Esophagus muscularis mucosa (tissue), 4 donors: ENCODE measurements around the gene MLKL.
"Not testable (repeated sequence)": the region's sequence is repeated elsewhere in the genome, so short reads cannot be mapped to it uniquely, and the experiment has no call there.

Experiments used
- EP300 ChIP-seq: sonication (generic); formaldehyde crosslinking; IDR thresholded peaks from one replicate; pipeline ENCODE4 v1.6.1; 2017; ENCODE audit warnings: antibody characterized with exemption
- POLR2A ChIP-seq: fragments of 450-650 bp; IDR thresholded peaks from one replicate; pipeline ENCODE4 v1.6.1; 2017; ENCODE audit warnings: antibody characterized with exemption, moderate library complexity, mild to moderate bottlenecking, low read depth
- POLR2AphosphoS5 ChIP-seq, 2 donors: sonication (generic); formaldehyde crosslinking; IDR thresholded peaks; one replicate each; pipeline ENCODE4 v1.6.1; 2017; ENCODE audit warnings: antibody characterized with exemption in 2 of 2
- TF ChIP-seq, protein P1 (sequence below), 3 experiments: fragments of 200-600 bp in 2 of 3; fragments of 450-650 bp in 1 of 3; sonication (generic) in 2 of 3; IDR thresholded peaks; one replicate each; pipeline ENCODE4 v1.5.1; 2017 to 2019; ENCODE audit warnings: antibody characterized with exemption in 3 of 3, mild to moderate bottlenecking in 2 of 3, moderate library complexity in 1 of 3

DNA sequence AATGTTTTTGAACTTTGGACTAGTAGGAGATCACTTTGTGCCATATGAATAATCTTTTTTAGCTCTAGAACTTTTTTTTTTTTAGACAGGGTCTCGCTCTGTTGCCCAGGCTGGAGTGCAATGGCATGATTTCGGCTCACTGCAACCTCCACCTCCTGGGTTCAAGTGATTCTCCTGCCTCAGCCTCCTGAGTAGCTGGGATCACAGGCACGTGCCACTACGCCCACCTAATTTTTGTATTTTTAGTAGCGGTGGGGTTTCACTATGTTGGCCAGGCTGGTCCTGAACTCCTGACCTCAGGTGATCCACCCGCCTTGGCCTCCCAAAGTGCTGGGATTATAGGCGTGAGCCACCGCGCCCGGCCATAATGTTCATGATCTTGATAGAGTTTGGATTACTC, 31.8 kb downstream of the MLKL start:
- TF ChIP-seq POLR2AphosphoS5 (IDR thresholded peaks at IDR 0.05); POLR2A; EP300: not testable (repeated sequence)
- TF ChIP-seq, protein P1, sequence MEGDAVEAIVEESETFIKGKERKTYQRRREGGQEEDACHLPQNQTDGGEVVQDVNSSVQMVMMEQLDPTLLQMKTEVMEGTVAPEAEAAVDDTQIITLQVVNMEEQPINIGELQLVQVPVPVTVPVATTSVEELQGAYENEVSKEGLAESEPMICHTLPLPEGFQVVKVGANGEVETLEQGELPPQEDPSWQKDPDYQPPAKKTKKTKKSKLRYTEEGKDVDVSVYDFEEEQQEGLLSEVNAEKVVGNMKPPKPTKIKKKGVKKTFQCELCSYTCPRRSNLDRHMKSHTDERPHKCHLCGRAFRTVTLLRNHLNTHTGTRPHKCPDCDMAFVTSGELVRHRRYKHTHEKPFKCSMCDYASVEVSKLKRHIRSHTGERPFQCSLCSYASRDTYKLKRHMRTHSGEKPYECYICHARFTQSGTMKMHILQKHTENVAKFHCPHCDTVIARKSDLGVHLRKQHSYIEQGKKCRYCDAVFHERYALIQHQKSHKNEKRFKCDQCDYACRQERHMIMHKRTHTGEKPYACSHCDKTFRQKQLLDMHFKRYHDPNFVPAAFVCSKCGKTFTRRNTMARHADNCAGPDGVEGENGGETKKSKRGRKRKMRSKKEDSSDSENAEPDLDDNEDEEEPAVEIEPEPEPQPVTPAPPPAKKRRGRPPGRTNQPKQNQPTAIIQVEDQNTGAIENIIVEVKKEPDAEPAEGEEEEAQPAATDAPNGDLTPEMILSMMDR (IDR thresholded peaks at IDR 0.05) = not testable (repeated sequence)
